ENCODE data around the gene ATXN1.
A peak's percentile ranks its signal among the peaks of the same experiment; 100 is the strongest.
"Not testable (repeated sequence)": the region's sequence is repeated elsewhere in the genome, so short reads cannot be mapped to it uniquely, and the experiment has no call there.

ATXN1 gene

DNA sequence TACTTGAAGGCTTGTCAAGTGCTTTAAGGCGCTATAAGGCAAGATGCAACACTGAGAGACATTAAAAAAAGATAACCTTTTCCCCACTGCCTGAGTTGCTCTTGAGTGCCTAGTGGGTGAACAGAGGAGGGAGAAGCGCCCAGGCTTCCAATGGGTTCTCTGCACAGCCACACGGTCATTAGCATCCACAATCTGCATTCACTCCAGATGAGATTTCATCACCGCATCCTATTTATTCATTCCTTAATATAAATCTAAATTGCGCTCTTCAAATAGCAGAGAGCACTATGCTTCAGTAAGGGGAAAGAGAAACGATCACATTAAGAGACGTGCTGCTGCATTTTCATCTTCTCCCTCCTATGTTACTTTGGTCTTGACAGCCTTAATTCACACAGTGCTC is 219.2 kb downstream of the ATXN1 start:
- DNase-seq (ENCODE audit: low spot score) (no peak), FAIRE-seq (no peak)

DNA sequence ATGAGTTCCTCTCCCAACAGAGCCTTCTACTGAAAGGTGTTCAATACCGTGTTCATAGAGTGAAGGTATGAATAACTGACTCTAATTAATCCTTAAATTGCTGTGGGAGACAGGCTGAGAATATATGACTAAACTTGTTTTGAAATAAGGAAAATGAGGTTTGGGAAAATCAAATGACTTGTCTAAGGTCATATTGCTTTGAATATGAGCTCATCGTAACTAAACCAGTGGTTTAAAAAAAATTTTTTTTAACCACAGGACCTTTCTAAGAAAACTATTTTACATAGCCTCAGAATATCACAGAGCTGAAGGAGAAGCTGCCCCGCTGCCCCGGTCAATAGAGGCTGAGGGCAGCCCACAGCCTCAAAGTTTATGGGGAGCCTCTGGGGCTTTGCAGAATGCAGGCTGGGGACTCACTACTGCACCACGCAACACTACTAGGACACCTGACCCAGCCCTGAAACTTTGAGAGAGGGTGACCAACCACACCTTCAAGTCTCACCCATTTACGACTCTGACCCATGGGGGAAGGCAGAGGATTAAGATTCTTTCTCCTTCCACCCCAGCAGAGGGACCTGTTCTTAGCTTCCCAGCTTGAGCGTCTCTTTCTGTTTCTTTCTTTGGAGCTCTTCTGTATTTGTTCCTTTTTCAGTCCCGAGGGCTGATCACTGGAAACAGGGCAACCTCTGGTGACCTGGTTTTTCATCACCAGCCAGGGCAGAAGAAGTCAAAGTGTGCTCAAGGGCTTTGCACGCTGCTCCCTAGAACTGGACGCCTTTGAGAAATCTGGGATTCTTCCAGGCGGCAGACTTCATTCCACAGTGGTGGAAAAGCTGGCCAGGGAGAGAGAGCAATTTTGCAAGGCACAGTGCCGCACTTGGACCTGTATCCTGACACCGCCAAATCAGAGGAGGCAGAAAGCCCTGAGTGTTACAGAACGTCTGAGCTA is 220.2 kb downstream of the ATXN1 start:
- DNase-seq (ENCODE audit: low spot score) (no peak), FAIRE-seq (no peak)

DNA sequence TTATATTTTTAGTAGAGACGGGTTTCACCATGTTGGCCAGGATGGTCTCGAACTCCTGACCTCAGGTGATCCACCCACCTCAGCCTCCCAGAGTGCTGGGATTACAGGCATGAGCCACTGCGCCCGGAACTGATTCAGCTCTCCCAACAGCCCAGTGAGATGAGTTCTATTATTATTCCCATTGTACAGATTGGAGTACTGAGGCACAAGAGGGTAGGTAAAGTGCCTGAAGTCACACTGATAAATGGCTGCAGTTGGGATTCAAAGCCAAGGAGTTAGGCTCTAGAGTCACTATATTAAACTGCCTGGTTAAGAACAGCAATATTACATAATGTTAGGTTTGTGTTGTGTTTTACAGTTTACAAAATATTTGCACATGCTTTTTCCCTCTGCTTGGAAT is 220.9 kb downstream of the ATXN1 start:
- FAIRE-seq; DNase-seq (ENCODE audit: low spot score): not testable (repeated sequence)

DNA sequence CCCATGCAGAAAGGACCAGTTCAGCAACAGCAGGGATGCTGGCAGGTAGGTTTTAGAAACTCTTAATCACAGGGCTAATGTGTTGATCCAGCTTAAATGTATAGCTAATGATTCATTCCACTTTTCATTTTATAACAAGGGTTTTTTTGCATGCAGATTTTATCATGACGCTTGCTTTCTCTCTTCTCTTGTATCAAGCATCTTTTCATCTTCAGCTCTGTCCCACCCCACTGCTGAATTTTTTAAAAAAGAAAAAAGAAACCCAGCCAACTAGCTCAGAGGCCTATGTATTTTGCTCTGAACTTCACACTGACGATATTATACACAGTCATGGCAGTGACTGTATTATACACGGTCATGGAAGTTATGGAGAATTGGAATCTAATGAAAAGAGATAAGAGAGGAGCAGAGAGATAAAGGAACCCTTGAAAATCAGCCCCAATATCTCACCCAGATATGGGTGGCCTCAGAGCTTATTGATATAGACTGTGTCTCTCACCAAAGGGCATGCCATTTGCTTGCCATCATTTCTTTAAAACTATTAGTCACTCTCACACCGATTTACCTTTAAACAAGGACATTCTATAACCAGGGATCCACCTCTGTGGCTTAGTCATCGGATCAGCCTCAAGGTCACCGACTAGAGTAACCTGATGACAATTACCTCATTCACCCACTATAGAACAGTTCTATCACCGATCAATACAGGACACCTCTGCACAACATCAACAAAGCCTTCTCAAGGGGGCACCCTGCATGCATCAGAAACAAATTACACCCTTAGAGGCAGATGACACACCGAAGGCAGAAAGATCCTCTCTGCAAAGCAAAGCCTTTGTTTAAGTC is 222.0 kb downstream of the ATXN1 start:
- no peak for DNase-seq (ENCODE audit: low spot score)

DNA sequence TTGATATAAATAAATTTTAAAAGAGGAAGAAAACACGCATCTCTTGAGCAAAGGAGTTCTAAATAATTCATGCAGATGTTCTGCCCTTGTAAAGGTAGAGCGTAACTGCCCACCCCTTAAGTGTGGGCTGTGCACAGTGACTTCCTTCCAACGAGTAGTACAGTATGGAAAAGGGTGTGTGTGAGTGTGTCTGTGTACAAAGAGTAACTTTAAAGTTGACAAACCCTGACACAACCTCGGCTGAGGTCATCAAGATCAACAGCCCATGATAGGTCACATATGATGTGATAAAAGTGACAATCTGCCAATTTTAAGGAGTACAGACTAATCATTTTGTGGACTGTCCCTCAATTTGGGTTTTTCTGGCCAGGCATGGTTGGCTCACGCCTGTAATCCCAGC is 225.7 kb downstream of the ATXN1 start:
- no peak for FAIRE-seq
- DNase-seq (ENCODE audit: low spot score) = no peak

More for the DNA sequence above, 222.0 kb downstream of the ATXN1 start:
- FAIRE-seq = no peak

DNA sequence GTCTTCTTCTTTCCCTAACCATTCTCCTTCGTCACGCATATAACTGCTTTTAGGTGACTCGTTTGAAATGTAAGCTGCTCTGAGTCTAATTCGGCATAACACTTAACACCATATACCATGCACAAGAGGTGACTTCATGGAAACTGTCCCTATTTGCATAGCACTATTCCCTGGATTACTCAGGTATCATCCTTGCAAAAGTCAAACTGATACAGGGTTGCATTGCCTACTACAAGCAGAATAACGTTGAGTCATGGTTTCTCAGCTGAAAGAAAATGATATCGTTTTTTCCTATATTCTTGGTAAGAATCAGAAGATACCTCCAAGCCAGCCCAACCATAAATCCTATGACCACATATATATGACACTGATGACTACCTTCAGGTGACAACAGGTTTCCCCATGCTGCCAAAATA is 227.5 kb downstream of the ATXN1 start:
- DNase-seq (ENCODE audit: low spot score) = peak; percentile 14
- no peak for FAIRE-seq

DNA sequence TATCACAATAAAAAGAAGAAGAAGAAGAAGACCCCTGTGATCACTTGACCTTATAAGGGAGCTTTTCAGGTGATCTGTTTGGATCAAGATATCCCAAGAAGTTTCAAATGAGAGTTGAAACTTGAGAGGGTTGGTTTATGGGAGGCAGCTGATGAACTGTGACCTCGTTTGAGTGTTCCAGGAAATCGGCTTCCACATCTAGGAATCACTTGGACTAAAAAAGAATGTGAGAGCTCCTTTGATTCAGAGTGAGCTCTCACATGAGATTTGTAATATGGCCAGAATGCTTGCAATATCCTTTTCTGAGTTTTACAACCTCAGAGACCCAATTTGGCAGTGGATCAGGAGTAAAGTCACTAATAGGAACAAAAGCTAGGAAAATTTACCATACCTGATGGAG is 228.1 kb downstream of the ATXN1 start:
- FAIRE-seq (no peak), DNase-seq (ENCODE audit: low spot score) (no peak)

DNA sequence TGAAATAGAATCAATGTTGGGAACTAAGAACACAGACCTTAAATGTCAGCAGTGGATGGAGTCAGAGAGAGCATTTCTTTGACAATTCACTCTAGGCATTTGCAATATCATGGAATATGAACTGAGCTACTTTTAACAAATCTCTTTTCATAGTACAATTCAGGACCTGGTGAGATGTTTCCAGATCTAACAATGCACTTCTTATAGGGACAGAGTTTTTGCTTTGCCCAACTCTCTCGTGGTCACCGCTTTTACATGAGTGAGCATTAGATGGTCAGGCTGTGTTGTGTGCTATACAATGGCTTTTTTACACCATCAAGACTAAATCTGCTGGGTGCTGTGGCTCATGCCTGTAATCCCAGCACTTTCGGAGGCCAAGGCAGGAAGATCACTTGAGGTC is 233.6 kb downstream of the ATXN1 start:
- no peak for DNase-seq (ENCODE audit: low spot score)
- FAIRE-seq = no peak

DNA sequence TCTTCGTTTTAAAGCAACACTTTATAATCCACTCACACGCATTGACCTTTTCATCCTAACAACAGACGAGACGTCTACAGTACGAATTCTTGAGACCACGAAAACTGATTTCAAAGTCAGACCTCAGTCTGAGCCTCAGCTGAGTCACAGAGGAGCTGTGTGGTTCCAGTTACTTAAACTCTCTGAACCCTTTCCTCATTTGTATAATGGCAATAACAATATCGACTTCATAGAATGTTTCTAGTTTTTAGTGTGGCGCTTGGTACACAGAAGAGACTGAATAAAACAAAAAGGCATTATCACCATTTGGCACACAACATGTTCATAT is 236.9 kb downstream of the ATXN1 start:
- FAIRE-seq = peak; percentile 65
- peak; percentile 49 for DNase-seq (ENCODE audit: low spot score)

DNA sequence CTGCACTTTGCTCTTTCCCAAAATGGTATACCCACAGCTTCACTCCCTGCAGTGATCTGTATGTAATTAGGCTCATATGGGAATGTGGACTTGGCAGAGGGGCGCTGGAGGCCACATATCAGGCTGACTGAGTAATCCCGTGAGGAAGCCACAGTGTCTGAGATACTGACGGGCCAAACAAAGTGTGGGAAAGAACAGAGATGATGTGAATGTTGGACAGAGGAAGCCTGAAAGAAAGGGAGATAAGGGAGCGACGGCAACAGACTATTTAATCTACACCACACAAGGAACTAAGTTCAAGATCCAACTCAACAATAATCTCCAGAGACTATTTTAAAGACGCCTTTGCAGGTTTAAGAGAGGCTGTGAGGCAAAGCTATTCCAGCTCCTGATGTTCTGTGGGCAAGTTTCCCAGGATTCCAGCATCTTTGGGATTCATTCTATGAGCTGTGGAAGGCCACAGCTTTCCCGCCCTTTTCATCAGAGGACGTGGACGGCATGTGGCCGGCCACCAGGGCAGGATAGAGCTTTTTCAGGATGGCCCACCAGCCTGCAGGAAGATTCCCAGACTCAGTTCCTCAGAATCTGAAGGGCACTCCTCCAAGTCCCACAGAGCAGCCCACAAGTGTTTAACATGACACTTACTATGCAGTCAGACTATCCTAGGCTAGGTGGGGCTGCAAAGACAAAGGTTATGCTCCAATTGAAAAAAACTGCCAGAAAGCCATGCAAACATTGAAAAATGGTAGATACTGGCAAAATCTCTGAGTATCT is 237.5 kb downstream of the ATXN1 start:
- no peak for FAIRE-seq

DNA sequence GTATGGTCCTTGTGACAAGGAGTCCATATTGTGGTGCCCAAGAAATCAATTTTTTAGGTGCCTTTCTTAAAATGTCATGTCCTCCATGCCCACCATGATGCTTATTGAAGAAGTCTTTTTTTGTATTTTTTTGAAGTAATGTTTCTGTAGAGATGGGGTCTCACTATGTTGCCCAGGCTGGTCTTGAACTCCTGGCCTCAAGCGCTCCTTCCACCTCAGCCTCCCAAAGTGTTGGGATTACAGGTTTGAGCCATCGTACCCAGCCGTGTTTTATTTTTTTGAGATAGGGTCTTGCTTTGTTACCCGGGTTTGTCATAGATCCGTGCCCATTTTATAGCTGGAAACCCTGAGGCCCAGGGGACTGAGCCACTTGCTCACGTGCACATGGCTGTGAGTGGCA is 238.3 kb downstream of the ATXN1 start:
- DNase-seq (ENCODE audit: low spot score) (no peak), FAIRE-seq (no peak)

More for the DNA sequence above, 237.5 kb downstream of the ATXN1 start:
- DNase-seq (ENCODE audit: low spot score) = peak; percentile 66

DNA sequence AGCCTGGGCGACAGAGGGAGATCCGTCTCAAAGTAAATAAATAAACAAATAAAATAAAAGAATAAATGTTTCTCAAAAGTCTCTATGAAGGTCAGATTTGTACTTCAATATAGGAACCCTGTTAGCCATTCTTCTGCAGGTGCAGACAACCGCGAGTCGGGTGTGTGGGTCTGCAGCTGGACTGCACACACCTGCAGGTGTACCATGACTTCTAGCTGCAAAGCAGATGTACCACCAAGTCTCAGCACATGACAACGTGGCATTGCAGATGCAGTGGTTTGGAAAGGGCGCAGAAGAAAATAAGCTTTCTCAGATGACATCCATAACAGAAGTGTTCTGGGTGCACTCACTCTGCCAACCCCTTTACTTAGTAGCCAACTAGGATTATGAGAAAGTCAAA is 239.7 kb downstream of the ATXN1 start:
- no peak for FAIRE-seq
- DNase-seq (ENCODE audit: low spot score) = no peak

DNA sequence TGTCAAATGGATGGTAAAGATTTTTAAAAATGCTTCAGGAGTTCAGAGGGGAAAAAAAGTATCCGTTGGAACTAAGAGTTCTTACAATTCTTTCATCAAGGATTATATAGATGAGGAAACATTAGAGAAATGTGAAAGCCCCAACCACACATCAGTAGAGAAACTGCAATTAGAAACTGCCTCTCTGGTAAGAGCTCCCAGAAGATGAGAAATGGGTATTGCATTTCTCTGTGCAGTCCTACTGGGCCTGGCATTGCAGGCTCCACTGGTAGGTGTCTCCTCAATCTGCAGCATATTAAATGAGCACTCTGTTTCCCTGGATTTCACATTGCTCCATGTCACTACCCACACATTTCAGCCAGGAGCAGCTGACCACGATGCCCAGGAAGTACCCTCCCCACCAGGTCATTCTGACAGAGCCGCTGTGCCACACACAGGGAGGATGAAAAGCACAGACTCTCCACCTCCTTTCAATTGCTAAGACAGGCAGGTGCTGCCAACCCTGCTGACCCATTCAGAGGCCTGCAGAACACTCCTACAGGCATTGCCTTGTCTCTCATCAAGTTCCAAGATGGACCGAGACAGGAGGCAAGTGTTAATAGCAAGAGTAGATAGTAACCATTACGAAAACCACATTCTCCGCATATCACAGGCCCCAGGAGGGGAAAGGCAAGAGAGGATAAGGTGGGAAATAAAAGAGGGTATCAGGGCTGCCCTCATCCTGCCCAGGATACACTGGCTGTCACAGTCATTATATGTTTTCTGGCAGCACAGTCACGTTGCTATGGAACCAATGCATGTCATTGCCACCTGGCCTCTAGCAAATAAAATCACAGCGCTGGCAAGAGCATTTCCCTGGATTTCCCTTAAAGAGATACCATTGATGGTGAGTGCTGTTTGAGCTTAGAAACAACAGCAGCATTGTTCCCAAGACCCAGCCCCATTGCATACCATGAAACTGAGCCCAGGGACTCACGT is 241.7 kb downstream of the ATXN1 start:
- FAIRE-seq (no peak), DNase-seq (ENCODE audit: low spot score) (no peak)

DNA sequence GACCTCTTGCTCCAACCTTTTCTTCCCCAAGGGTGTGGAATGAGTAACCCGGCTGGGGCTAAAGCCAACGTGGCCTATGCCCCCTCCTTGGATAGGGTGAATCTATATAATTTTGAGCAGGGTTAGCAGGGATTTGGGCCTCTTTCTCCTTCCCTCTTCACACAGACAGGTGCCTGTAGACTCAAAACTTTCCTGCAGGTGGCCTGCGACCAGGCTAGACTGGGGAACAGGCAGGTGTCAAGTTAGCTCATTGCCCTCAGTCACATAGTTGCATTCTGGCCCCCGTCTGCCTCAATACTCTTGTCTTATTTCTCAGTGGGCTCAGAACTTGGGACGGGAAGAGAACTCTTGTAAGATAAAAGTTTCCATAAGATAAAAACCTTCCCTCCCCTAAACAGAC is 243.0 kb downstream of the ATXN1 start:
- DNase-seq (ENCODE audit: low spot score) = no peak
- FAIRE-seq = no peak

DNA sequence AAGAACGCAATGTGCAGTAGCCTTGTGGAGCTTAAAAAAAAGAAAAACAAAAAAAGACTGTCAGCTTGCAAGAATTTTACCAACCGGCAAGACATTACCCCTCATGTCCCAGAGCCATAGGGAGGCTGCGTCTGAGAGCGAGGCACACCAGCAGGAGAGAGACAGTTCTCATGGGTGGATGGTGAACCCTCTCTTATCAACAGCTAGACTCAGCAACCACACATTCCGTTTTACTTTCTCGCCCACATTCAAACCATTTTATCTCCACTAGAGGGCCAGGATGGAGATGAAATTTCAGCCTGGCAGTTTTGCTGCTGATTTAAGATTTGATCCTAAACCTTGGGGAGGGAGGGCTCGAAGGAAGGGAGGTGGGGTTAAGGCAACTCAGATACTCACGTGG is 247.0 kb downstream of the ATXN1 start:
- peak; percentile 28 for DNase-seq (ENCODE audit: low spot score)
- FAIRE-seq = no peak

DNA sequence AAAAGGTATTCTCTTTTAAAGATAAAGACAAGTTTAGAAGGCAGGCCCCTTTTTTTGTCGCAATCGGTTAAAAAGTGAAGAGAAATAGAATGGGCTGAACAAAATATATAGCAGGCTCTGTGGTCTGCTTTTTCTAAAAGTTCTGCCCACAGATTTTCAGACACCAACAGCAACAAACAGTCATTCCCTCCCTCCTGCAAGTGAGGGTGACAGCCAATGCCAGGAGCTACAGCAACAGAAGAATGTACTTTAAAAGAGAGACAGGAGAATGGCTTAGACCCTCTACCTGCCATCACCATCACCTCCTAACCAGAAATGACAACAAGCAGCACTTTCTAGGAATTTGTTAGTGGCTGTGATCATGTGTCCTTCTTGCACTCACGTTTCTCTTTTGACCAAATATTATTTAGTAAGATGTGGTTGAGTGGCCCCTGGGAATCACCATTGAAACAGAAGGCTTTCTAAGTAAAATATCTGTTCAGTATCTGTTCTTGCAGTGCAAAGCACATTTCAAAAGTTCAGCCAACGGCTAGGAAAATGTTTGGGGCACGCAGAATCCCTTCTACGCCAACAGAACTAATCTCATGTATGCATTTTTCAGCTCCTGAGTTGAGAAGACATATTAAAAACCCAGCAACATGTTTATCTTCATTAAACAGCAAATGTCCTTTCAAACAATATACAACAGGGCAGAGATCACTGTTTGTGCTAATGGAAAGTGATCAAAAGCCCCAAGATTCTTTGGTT is 248.5 kb downstream of the ATXN1 start:
- no peak for FAIRE-seq
- no peak for DNase-seq (ENCODE audit: low spot score)

DNA sequence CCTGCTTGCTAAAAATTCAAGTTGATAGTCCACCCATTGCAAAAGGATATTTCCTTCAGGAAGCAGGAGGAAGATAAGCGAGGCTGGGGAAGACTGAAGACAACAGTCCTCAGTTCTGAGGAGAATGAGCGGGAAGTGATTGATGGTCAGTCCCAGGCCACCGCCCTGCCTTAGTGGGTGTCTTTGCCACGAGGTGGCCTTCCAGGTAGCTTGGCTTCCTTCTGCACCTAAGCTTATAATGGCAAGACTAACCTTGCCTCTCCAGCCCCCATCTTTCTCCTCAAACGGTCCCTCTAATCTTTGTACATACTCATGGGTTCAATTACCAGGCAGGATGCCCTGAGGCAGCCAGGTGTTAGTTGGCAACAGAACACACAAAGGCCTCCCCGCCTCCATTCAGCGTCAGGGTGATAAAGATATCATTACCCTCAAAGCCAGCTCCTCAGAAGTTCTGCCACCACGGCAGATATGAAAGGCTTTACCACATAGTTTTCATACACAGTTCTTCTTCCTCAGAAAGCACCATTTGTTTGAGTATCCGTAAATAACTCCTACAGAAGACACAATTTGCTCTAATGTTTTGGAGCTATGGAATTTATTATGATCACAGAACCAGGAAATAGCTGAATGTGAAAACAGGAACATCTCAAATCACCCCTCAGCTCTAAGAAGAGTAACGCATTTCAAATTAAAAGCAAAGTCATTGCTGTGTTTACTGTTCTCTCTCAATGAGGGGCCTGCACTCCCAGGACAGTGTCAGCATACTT is 249.4 kb downstream of the ATXN1 start:
- no peak for DNase-seq (ENCODE audit: low spot score)
- FAIRE-seq = no peak

DNA sequence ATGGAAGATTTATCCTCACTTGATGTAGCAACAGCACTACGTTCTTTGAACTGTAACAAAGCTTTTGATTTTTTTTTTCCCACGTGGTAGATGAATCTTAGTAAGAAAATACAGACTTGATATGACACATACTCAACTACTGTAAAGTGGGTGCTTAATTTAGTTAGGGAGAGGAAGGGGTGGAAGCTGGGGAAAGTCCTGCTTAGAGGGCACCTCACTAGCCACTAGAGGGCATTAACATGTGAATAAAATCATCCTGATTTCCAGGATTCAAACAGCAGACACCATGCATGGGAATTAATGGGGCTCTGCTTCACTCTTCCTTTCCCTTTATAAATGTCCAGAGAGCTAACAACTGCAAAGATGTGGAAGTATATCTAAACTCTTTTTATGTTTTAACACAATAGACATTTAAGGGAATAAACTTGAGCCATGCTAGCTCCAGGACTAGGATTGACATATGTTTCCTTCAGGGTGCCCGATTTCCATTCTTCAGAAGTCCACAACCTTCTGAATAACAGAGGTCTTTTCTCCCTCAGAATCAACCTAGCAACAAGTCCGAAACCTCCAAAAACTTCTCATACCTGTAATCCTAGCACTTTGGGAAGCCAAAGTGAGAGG is 250.1 kb downstream of the ATXN1 start:
- DNase-seq (ENCODE audit: low spot score) = peak; percentile 17

DNA sequence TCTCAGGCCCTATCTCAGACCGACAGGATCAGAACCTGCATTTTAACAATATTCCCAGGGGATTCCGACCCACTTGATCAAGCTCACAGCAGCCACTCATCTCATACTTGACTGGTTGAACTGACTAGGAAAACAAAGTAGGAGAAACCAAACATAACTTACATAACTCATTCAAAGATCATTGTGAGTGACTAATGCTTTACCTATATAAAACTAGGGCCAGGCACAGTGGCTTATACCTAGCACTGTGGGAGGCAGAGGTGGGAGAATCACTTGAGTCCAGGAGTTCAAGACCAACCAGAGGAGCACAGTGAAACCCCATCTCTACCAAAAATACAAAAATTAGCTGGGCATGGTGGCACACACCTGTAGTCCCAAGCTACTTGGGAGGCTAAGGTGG is 251.0 kb downstream of the ATXN1 start:
- no peak for FAIRE-seq
- no peak for DNase-seq (ENCODE audit: low spot score)

More for the DNA sequence above, 250.1 kb downstream of the ATXN1 start:
- no peak for FAIRE-seq
